Stimulated activated CD4-positive, alpha-beta T cell treated with anti-CD3 and anti-CD28 coated beads, Interleukin-1b, Interleukin-23, amount 100 ng/mL, for 24 hours (primary cell): ENCODE measurements around the gene FOXA1.
A peak's percentile ranks its signal among the peaks of the same experiment; 100 is the strongest.

Experiments used
- DNase-seq, 4 experiments: peaks; one replicate each; pipeline ENCODE4 v3.0.0-alpha.2; 2020; ENCODE audit warnings: low read depth in 4 of 4, low spot score in 1 of 4

Gene FOXA1

DNA sequence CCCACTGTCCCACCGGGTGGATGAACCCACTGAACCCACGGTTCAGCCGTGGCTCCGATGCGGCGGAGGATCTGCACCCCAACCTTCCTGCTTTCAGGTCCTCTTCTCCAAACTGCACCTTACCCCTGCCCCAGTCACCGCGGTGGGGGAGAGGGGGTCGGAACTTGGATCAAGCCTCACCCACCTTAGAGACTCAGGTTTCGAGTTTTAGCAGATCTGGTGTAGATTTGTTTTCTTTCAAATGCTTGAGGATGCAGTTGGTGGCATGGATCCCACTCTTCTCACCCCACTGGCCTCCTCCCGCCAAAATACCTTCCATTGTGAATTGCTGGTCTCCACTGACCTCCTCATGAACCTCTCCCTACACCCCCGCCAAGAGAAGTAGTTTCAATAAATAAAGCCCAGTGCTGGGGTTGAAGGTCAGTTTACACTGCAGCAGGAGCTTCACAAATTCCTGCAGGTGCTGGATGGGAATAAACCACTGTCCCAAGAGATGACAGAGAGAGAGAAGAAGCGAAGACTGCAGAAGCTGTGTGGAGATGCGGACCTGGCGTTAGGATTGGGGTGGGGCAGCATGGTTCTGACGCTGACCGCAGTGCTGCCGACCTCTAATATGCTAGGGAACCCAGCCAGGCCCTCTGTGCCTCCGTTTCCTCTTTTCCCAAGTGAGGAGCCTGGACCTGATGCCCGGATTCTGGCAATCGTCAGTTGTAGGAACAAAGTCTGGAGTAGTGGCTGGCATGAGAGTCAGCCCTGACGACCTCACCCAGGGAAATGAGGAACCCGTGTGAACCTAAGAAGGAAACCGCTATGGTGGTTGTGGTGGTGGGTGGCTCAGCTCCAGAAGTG, 7.8 kb upstream of the FOXA1 start:
- no peak for DNase-seq

GRCh38 chr14:37601865-37602264, 6.8 kb upstream of the FOXA1 start:
- DNase-seq, result no peak

DNA sequence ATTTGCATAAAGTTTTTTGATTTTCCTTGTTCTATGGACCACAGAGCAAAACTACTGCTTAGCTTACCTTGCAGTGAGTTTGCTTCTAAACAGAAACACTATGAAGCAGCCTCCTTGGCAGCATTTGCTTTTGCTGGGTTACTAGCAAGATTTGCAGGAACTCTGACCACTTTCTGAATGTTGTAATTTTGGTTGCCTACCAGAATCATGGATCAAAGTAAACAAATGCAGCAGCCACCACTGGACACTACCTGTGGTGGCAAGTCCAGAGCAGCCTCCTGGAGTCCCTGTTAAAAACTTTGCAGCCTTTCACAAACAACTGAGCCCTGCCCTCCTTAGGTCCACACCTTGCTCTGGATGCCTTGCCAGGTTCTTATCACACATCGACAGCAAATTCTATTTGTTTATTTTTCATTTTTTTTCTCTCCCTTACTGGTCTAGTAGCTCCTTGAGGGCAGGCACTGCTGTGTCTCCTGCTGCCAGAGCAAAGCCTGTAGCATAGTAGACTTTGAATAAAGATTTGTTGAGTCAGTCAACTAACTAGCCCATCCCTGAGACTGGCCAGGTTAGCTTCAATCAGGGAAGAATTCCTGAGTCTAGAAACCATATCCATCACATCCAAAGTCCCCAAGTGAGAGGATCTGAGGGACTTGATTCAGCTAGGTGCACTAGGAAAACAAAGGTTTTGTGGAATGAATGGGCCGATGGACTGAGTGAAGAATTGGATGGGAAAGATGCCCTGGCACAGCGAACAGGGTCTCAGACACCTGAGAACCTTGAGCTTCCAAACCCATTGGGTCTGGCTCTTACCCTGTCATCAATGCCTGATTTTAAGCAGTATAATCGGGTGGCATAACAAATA, 6.1 kb upstream of the FOXA1 start:
- no peak for DNase-seq

DNA sequence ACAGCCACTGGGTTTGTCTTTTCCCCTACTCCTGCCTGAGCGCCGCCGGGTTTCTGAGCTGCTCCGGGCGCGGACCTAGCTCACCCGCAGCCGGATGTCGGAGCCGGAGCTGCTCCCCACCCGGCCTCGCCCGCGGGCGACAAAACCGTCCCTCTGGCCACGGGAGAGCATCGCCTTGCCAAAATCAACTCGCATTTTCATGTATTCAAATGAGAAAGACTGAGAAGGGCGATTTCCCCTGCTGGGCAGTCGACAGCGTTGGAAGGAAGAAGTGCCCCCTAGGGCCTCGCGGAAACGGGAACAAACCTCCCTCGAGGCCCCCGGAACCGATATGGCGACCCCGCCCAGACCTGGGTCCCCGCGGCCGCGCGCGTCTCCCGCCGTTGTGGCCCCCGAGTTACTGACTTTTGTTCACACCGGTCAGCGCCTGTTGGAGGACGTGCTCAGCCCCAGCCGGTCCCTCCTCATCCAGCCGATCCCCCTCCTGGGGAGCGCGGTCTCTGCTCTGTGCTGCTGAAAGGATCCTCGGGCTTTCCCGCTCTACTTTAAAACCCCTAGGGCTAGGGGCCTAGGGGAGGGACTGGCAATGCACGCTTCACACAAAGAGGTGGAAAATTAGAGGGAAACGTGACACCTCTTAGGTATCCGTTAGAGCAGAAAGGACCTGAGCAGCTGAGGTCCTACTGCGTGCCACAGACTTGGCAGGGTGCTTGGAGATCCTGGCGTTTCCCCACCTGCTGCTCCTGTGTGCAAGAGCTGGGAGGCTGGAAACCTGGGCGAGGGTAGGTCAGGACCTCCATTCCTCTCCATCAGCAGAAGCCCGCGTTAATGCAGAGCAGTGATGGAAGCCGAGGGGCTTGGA, 4.7 kb upstream of the FOXA1 start:
- no peak for DNase-seq

DNA sequence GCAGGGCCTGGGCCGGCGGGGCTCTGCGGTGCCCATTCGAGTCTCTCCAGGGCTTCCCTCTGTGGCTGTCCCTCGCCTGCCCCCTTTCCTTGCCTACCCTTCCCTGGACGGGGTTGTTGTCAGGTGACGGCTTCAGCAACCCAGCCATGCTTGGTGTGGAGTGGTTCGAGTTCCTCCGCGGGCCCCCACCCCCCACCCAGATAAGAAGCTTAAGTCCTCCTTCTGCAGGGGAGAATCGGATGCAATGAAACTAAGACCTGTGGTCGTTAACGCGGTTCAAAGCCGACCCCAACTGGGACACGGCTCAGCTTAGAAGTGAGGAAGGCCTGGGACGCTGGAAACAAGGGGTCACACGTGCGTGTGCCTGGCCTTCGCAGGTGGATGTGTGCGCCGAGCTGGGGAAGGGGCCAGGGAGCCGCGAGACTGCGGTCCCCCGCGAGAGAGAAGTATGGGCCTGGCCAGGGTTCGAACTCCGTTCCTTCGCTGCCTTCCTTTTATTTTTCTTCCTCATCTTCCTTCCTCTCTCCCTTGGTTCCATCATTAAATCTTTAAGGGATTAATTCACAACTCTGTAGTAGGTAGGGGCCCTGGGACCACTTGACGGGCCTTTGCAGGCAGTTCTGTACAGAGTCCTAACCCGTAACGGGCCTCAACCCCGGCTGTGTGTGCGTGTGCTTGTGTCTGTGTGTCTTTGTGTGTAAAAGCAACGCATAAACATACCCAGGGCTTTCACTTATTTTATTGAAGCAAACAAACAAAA, 3.9 kb upstream of the FOXA1 start:
- no peak for DNase-seq

- no peak for DNase-seq
These were observed 3.1 kb upstream of the FOXA1 start for GRCh38 chr14:37597914-37598746.

DNA sequence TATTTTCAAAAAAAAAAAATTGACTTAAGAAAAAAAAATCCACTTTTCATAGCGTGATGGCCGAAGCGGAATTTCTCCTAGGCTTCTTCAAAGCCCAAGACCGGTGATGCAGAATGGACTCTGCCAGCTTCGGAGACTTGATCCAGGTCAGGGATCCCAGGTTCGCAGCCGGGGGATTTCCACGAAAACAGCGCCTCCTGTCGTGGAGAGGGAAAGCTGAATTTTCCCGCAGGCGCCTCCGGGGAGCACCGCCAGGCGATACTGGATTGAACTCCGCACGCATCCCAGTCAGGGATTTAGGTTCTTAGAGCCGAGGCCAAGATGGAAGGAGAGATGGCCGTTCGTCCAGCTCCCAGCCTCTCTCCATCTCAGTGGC, 2.5 kb upstream of the FOXA1 start:
- DNase-seq, result no peak

- no peak for DNase-seq
These were observed 1.9 kb upstream of the FOXA1 start for GRCh38 chr14:37596790-37597472.

- DNase-seq, result peak; percentile 32 to 77 (median 49)
These were observed 966 bp upstream of the FOXA1 start for GRCh38 chr14:37595809-37596621.

GRCh38 chr14:37594238-37594970, 645 bp downstream of the FOXA1 start:
- no peak for DNase-seq

GRCh38 chr14:37593511-37594237, 1.4 kb downstream of the FOXA1 start:
- no peak for DNase-seq

- DNase-seq, result no peak
These were observed 2.3 kb downstream of the FOXA1 start for GRCh38 chr14:37592482-37593408.

GRCh38 chr14:37591941-37592481, 3.0 kb downstream of the FOXA1 start:
- no peak for DNase-seq

GRCh38 chr14:37591311-37591940, 3.6 kb downstream of the FOXA1 start:
- DNase-seq, result no peak
